Right cardiac atrium (tissue), 5 donors: Measurements from ENCODE around the gene CPM. TPM values are rescaled to one million over a fixed set of nuclear protein-coding genes. Genes with fewer than 3 reads are reported as not detected.

Experiments
- ATAC-seq, 2 donors: fragments of 200-7000 bp; cut with Tn5 transposase; one replicate each; pipeline versions ENCODE4 v1.8.0 to v1.9.1; 2020; ENCODE audit warnings: moderate library complexity in 2 of 2, mild to moderate bottlenecking in 1 of 2
- DNase-seq, 3 donors: peaks; one replicate each; pipeline ENCODE4 v3.0.0-alpha.2; 2020
- H3K27ac ChIP-seq: one replicate; pipeline ENCODE4 v1.5.1; 2013; ENCODE audit warnings: mild to moderate bottlenecking, low read length, control low read depth, moderate library complexity
- H3K27me3 ChIP-seq: one replicate; pipeline ENCODE4 v1.6.1; 2013; ENCODE audit not compliant: control insufficient read depth, insufficient read depth
- H3K4me1 ChIP-seq: one replicate; pipeline ENCODE4 v1.6.1; 2013; ENCODE audit warnings: low read length; ENCODE audit not compliant: control insufficient read depth, insufficient read depth
- H3K4me3 ChIP-seq: one replicate; pipeline ENCODE4 v1.5.1; 2013; ENCODE audit warnings: low read length, control low read depth
- H3K9me3 ChIP-seq: one replicate; pipeline ENCODE4 v1.6.1; 2013; ENCODE audit warnings: low read length; ENCODE audit not compliant: control insufficient read depth
- WGBS: extraction: QIAGEN DNeasy Blood & Tissue Kit; methylation state at CpG from one replicate; pipeline ENCODE4 v1.1.7; 2013; 5-methylcytosine and 5-hydroxymethylcytosine counted together
- intact Hi-C, 4 donors: fragments of 100-400 bp; cut with DNase I; formaldehyde crosslinking; loops; one replicate each; pipeline versions ENCODE4 v1.11.0 to v1.14.0; 2022 to 2023
- polyA plus RNA-seq: library from polyadenylated mRNA; stranded (reverse); fragments of 200-250 nt; gene quantifications from one replicate; pipeline ENCODE4 v1.2.3, GENCODE V29; 2013
- total RNA-seq, 4 donors: library from RNA; stranded (reverse); fragmentation: NEBNext Ultra II Directional; extraction: Animal tissue kit (Norgen Biotek cat#: 25700); gene quantifications; one replicate each; pipeline ENCODE4 v1.2.1, GENCODE V29; 2021
- donor health status: healthy with polysubstance abuse.
- donor health status: DM: no; HTN: yes; CAD: no.
- donor health status: DM: no; HTN: no; CAD: no.
- donor health status: DM: no; HTN: yes; CAD: no; lungs with severe emphysema.
- donor health status: DM: yes; HTN: yes; CAD: no.

The CPM gene
- total and polyA plus RNA-seq, 5 donors: 5.8 to 14.3 (median 8.4) TPM

GRCh38 chr12:68930178-68930577 lies 2.8 kb downstream of the CPM start:
- no peak overlapping the region for H3K27ac ChIP-seq
- 85% methylated on average over 6 of the region's 6 CpGs for WGBS
- no peaks in the 10 kb centered on the region for H3K27me3 ChIP-seq
- DNase-seq: no peak
- no peaks in the 10 kb centered on the region for H3K9me3 ChIP-seq
- H3K4me3 ChIP-seq: no peak overlapping the region
- ATAC-seq: no peak
- H3K4me1 ChIP-seq: peaks cover 3% of the 10 kb centered on the region
- intact Hi-C loops: no loop called here

- Histone ChIP-seq H3K4me1 (no peaks in the 10 kb centered on the region), H3K27me3 (no peaks in the 10 kb centered on the region), H3K4me3 (no peak overlapping the region), H3K27ac (no peak overlapping the region), H3K9me3 (no peaks in the 10 kb centered on the region)
- no peak for DNase-seq
- intact Hi-C loops: no loop called here
- 92% methylated on average over 4 of the region's 4 CpGs for WGBS
- ATAC-seq: no peak
Observed at GRCh38 chr12:68924546-68924945, 8.4 kb downstream of the CPM start.

- H3K27me3 ChIP-seq: no peaks in the 10 kb centered on the region
- no peaks in the 10 kb centered on the region for H3K9me3 ChIP-seq
- ATAC-seq (peak in 1 of 2 donors; percentile 29), DNase-seq (no peak)
- H3K4me1 ChIP-seq: peaks cover 2% of the 10 kb centered on the region
- no peak overlapping the region for H3K4me3 ChIP-seq
- intact Hi-C loops: no loop called here
- no peak overlapping the region for H3K27ac ChIP-seq
- 85% methylated on average over 9 of the region's 9 CpGs for WGBS
Observed at GRCh38 chr12:68919581-68920239, 13.3 kb downstream of the CPM start.

GRCh38 chr12:68918960-68919359 lies 14.0 kb downstream of the CPM start:
- no peak overlapping the region for H3K4me3 ChIP-seq
- 68% methylated on average over 1 of the region's 1 CpG for WGBS
- DNase-seq: no peak
- intact Hi-C loops: no loop called here
- H3K9me3 ChIP-seq: no peaks in the 10 kb centered on the region
- no peak overlapping the region for H3K27ac ChIP-seq
- no peaks in the 10 kb centered on the region for H3K27me3 ChIP-seq
- H3K4me1 ChIP-seq: peaks cover 2% of the 10 kb centered on the region
- ATAC-seq: no peak

GRCh38 chr12:68915055-68915454 lies 17.9 kb downstream of the CPM start:
- Histone ChIP-seq H3K9me3 (no peaks in the 10 kb centered on the region), H3K27ac (peak overlapping the region; percentile 35), H3K4me3 (no peak overlapping the region), H3K4me1 (peaks cover 2% of the 10 kb centered on the region), H3K27me3 (no peaks in the 10 kb centered on the region)
- WGBS: 50% methylated on average over 3 of the region's 3 CpGs
- ATAC-seq: peak in 1 of 2 donors; percentile 31
- intact Hi-C loops: no loop called here
- no peak for DNase-seq

- H3K27me3 ChIP-seq: no peaks in the 10 kb centered on the region
- WGBS: 92% methylated on average over 4 of the region's 4 CpGs
- intact Hi-C loops: no loop called here
- no peak overlapping the region for H3K4me3 ChIP-seq
- H3K4me1 ChIP-seq: peaks cover 2% of the 10 kb centered on the region
- H3K9me3 ChIP-seq: no peaks in the 10 kb centered on the region
- no peak overlapping the region for H3K27ac ChIP-seq
- ATAC-seq (no peak), DNase-seq (no peak)
Observed at GRCh38 chr12:68913682-68914081, 19.3 kb downstream of the CPM start.

GRCh38 chr12:68912916-68913315 lies 20.1 kb downstream of the CPM start:
- 75% methylated on average over 2 of the region's 2 CpGs for WGBS
- DNase-seq: no peak

GRCh38 chr12:68911197-68911718 lies 21.7 kb downstream of the CPM start:
- Histone ChIP-seq H3K27ac (no peak overlapping the region), H3K9me3 (no peaks in the 10 kb centered on the region), H3K4me1 (peaks cover 2% of the 10 kb centered on the region), H3K4me3 (no peak overlapping the region), H3K27me3 (no peaks in the 10 kb centered on the region)
- 78% methylated on average over 2 of the region's 2 CpGs for WGBS
- no peak for DNase-seq
- intact Hi-C loops: no loop called here
- ATAC-seq: no peak

More at GRCh38 chr12:68912916-68913315, 20.1 kb downstream of the CPM start:
- Histone ChIP-seq H3K9me3 (no peaks in the 10 kb centered on the region), H3K4me1 (peaks cover 2% of the 10 kb centered on the region), H3K27me3 (no peaks in the 10 kb centered on the region), H3K27ac (no peak overlapping the region), H3K4me3 (no peak overlapping the region)
- intact Hi-C loops: no loop called here
- no peak for ATAC-seq

GRCh38 chr12:68910128-68910527 lies 22.8 kb downstream of the CPM start:
- no peak for ATAC-seq
- intact Hi-C loops: no loop called here

GRCh38 chr12:68908076-68908475 lies 24.9 kb downstream of the CPM start:
- no peak for ATAC-seq
- H3K27ac ChIP-seq: no peak overlapping the region

More at GRCh38 chr12:68910128-68910527, 22.8 kb downstream of the CPM start:
- H3K4me1 ChIP-seq: peaks cover under 1% of the 10 kb centered on the region
- DNase-seq: no peak
- no peaks in the 10 kb centered on the region for H3K9me3 ChIP-seq
- no peak overlapping the region for H3K4me3 ChIP-seq
- no peaks in the 10 kb centered on the region for H3K27me3 ChIP-seq
- 87% methylated on average over 2 of the region's 2 CpGs for WGBS
- no peak overlapping the region for H3K27ac ChIP-seq

GRCh38 chr12:68905733-68906132 lies 27.2 kb downstream of the CPM start:
- no peaks in the 10 kb centered on the region for H3K27me3 ChIP-seq
- 86% methylated on average over 4 of the region's 4 CpGs for WGBS
- ATAC-seq (no peak), DNase-seq (no peak)
- H3K4me1 ChIP-seq: no peaks in the 10 kb centered on the region
- intact Hi-C loops: no loop called here
- H3K27ac ChIP-seq: no peak overlapping the region
- H3K4me3 ChIP-seq: no peak overlapping the region
- H3K9me3 ChIP-seq: no peaks in the 10 kb centered on the region

More at GRCh38 chr12:68908076-68908475, 24.9 kb downstream of the CPM start:
- no peak overlapping the region for H3K4me3 ChIP-seq
- H3K27me3 ChIP-seq: no peaks in the 10 kb centered on the region
- DNase-seq: no peak
- 95% methylated on average over 4 of the region's 4 CpGs for WGBS
- intact Hi-C loops: no loop called here
- no peaks in the 10 kb centered on the region for H3K4me1 ChIP-seq
- H3K9me3 ChIP-seq: no peaks in the 10 kb centered on the region
